ENCODE results near the gene UCK1.

UCK1 gene

GRCh38 chr9:131511416-131511815, 19.6 kb downstream of the UCK1 start:
- TF ChIP-seq CTCF (IDR thresholded peaks at IDR 0.05; ENCODE audit: extremely low read depth, missing control alignments), result no peak

GRCh38 chr9:131505012-131505411, 26.1 kb downstream of the UCK1 start:
- DNase-seq (ENCODE audit: low spot score), result no peak
- TF ChIP-seq CTCF (IDR thresholded peaks at IDR 0.05; ENCODE audit: extremely low read depth, missing control alignments), result no peak

More at GRCh38 chr9:131511416-131511815, 19.6 kb downstream of the UCK1 start:
- DNase-seq (ENCODE audit: low spot score), result no peak

- no peak for TF ChIP-seq CTCF (IDR thresholded peaks at IDR 0.05; ENCODE audit: extremely low read depth, missing control alignments)
- peak; percentile 50 for DNase-seq (ENCODE audit: low spot score)
Measured at GRCh38 chr9:131503626-131504465, 27.2 kb downstream of the UCK1 start.

- no peak for TF ChIP-seq CTCF (IDR thresholded peaks at IDR 0.05; ENCODE audit: extremely low read depth, missing control alignments)
- peak; percentile 98 for DNase-seq (ENCODE audit: low spot score)
Measured at GRCh38 chr9:131502781-131503625, 28.1 kb downstream of the UCK1 start, which contains the start of gene POMT1. TSS of gene POMT1 (plus strand) at chr9:131502918. CDS start at chr9:131504219, 1,301 bp downstream.

- no peak for TF ChIP-seq CTCF (IDR thresholded peaks at IDR 0.05; ENCODE audit: extremely low read depth, missing control alignments)
- DNase-seq (ENCODE audit: low spot score), result no peak
Measured at GRCh38 chr9:131500939-131501541, 30.0 kb downstream of the UCK1 start.

DNA sequence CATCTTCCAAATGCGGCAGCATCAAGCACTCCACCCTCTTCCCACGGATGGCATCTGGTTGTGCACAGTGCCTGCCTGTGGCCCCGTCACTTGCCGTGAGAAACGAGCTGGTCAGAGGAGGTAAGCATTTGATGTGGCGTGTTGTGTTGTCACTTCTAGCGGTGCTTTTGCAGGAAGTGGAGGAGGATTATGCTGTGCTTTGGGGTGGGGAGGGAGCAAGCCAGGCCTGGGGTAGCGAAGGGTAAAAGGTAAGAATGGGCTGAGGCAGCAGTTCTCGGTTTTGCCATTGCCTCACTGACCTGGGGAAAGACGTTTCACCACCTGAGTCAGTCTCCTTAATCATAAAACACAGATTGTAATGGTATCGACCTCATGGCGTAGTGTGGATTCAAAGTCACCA, 30.7 kb downstream of the UCK1 start:
- no peak for TF ChIP-seq CTCF (IDR thresholded peaks at IDR 0.05; ENCODE audit: extremely low read depth, missing control alignments)

More for the DNA sequence above, 30.7 kb downstream of the UCK1 start:
- no peak for DNase-seq (ENCODE audit: low spot score)
